ENCODE results near the gene MACROD2. TPM values are rescaled to one million over a fixed set of nuclear protein-coding genes. Genes with fewer than 3 reads are reported as not detected.

The MACROD2 gene
- total and polyA plus RNA-seq, 2 of the 4 experiments (the other 2 are of a cell fraction), result not detected

DNA sequence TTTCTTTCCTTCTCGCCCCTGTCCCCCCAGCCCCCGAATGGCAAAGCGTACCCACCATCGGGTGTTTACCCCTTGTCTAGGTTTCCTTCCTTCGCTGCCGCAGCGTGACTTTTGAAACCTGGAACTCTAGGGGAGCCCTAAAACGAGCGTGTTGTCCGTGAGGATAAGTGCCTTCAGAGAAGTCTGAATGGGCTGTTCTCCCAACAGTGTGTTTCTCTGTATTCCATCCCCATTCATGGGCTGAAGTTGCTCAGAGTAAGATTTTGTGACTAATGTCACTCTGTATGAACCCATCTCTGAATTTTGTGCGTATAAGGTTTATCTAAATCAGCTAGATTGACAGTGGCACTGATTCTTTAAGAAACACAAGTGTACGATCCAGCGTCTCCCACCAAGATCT is 949 bp downstream of the MACROD2 start:
- H4K5ac ChIP-seq (ENCODE audit: low read depth, low read length), result no peak overlapping the region
- no peak overlapping the region for H3K56ac ChIP-seq (ENCODE audit: extremely low read depth, insufficient read depth, low read length)
- H3K23ac ChIP-seq (ENCODE audit: low read depth, low read length), result no peak overlapping the region
- no peak overlapping the region for H3K9ac ChIP-seq (ENCODE audit: low read depth, low read length)
- ChIA-PET CTCF (no interaction called here), POLR2A (ENCODE audit: unreplicated experiment) (no interaction called here)
- intact Hi-C loops (cut with micrococcal nuclease), result no loop called here
- H2BK20ac ChIP-seq (ENCODE audit: low read depth, low read length), result no peak overlapping the region
- no peak overlapping the region for H3K14ac ChIP-seq (replicated peaks; ENCODE audit: low read depth, low read length)
- H3K27me3 ChIP-seq (ENCODE audit: control insufficient read depth, insufficient read depth, low read length), result no peaks in the 10 kb centered on the region
- no peak overlapping the region for H2AK5ac ChIP-seq (ENCODE audit: low read depth, low read length)
- H2BK5ac ChIP-seq (ENCODE audit: low read depth, low read length, poor library complexity, severe bottlenecking), result no peak overlapping the region
- peaks cover 9% of the 10 kb centered on the region for H3K9me3 ChIP-seq (ENCODE audit: control insufficient read depth, insufficient read depth, low read length)
- H4K20me1 ChIP-seq (ENCODE audit: insufficient read depth, low read length), result no peaks in the 10 kb centered on the region
- BruUV-seq (replicated peaks), result no TSS peak
- dilution Hi-C loops (cut with HindIII; ENCODE audit: low sequenced_read_pairs, unreplicated experiment), result no loop called here
- DNase-seq, result no peak
- H4K8ac ChIP-seq (ENCODE audit: low read depth in 2 of 2, low read length in 2 of 2), result no peak overlapping the region
- no peak overlapping the region for H2AK9ac ChIP-seq (replicated peaks; ENCODE audit: low read depth, low read length, poor library complexity)
- H3K9me1 ChIP-seq (ENCODE audit: insufficient read depth, low read length), result no peaks in the 10 kb centered on the region
- no peak overlapping the region for H3K4me2 ChIP-seq (ENCODE audit: low read depth, low read length)
- no peaks in the 10 kb centered on the region for H3K4me1 ChIP-seq (ENCODE audit: control insufficient read depth, insufficient read depth, low read length)
- no peak overlapping the region for H3K4ac ChIP-seq (ENCODE audit: low read depth, low read length)
- H2BK120ac ChIP-seq (ENCODE audit: low read depth, low read length), result no peak overlapping the region
- TF ChIP-seq SMC3 (IDR thresholded peaks at IDR 0.05; ENCODE audit: low read depth, low read length), result no peak
- no peak for TF ChIP-seq RAD21 (IDR thresholded peaks at IDR 0.05; ENCODE audit: low read length)
- H2AFZ ChIP-seq (replicated peaks; ENCODE audit: low read length, poor library complexity), result no peak overlapping the region
- no peak overlapping the region for H3K27ac ChIP-seq (ENCODE audit: insufficient read depth, low read length)
- H3K36me3 ChIP-seq (ENCODE audit: control insufficient read depth, insufficient read depth, low read length), result no peaks in the 10 kb centered on the region
- no peak overlapping the region for H4K91ac ChIP-seq (ENCODE audit: insufficient read depth, low read depth, low read length)
- ATAC-seq (ENCODE audit: low read depth), result no peak
- 0% methylated on average over 1 of the region's 13 CpGs; no CpG with 5 or more reads in 1 of the 2 experiments for WGBS, 2 experiments (ENCODE audit: extremely low coverage in 2 of 2, insufficient read length in 1 of 2)
- no peak overlapping the region for H2BK15ac ChIP-seq (ENCODE audit: low read depth, low read length)
- in situ Hi-C loops (cut with MboI; ENCODE audit: low sequenced_read_pairs), result no loop called here
- H3K79me1 ChIP-seq (ENCODE audit: low read depth in 1 of 2, low read length in 2 of 2), result no peaks in the 10 kb centered on the region
- no peak overlapping the region for H3K4me3 ChIP-seq (ENCODE audit: insufficient read depth, low read depth, low read length)
- no peak overlapping the region for H3K18ac ChIP-seq (ENCODE audit: low read depth, low read length)

Data from IMR-90 (cell line).